Measurements from ENCODE around the gene GLIS2.
"Not testable (repeated sequence)": the region's sequence is repeated elsewhere in the genome, so short reads cannot be mapped to it uniquely, and the experiment has no call there.

The GLIS2 gene

DNA sequence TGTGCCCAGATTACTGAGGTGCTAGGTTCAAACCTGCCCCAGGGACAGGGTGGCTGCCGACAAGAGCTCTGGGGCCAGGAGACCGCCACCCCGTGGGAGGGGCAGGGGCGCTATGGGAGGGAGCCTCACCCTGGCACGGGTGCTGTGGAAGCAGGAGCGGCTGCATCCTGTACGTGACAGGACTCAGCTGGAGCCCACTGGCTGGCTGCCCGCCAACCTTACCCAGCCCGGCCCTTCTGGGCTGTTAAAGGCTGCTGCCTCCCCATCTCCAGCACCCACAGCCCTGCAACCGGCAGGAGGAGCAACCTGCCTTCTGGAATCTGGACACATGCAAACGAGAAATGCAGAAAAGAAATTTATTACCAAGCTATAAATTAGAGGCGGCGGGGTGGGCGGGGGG, 24.0 kb downstream of the GLIS2 start:
- TF ChIP-seq, protein P1, sequence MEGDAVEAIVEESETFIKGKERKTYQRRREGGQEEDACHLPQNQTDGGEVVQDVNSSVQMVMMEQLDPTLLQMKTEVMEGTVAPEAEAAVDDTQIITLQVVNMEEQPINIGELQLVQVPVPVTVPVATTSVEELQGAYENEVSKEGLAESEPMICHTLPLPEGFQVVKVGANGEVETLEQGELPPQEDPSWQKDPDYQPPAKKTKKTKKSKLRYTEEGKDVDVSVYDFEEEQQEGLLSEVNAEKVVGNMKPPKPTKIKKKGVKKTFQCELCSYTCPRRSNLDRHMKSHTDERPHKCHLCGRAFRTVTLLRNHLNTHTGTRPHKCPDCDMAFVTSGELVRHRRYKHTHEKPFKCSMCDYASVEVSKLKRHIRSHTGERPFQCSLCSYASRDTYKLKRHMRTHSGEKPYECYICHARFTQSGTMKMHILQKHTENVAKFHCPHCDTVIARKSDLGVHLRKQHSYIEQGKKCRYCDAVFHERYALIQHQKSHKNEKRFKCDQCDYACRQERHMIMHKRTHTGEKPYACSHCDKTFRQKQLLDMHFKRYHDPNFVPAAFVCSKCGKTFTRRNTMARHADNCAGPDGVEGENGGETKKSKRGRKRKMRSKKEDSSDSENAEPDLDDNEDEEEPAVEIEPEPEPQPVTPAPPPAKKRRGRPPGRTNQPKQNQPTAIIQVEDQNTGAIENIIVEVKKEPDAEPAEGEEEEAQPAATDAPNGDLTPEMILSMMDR (IDR thresholded peaks at IDR 0.05), result no peak
- Histone ChIP-seq H3K4me3 (no peak overlapping the region), H3K27ac (peak overlapping the region in 1 of 2 donors; percentile 16), H3K36me3 (peaks cover 22 to 67% (median 54%) of the 10 kb centered on the region in 3 donors), H3K4me1 (peaks cover 0 to 10% (median 4%) of the 10 kb centered on the region in 4 donors), H3K27me3 (no peaks in the 10 kb centered on the region), H3K9me3 (no peaks in the 10 kb centered on the region)
- no peak for DNase-seq
- intact Hi-C loops (cut with DNase I; ENCODE audit: low total_unique reads), result no loop called here

- TF ChIP-seq, protein P1 (IDR thresholded peaks at IDR 0.05), result no peak
- intact Hi-C loops (cut with DNase I; ENCODE audit: low total_unique reads), result no loop called here
- peak overlapping the region in 1 of 2 donors; percentile 16 for H3K27ac ChIP-seq
- DNase-seq, result no peak
- no peaks in the 10 kb centered on the region for H3K9me3 ChIP-seq
- H3K4me3 ChIP-seq, result no peak overlapping the region
- peaks cover 17 to 62% (median 49%) of the 10 kb centered on the region in 3 donors for H3K36me3 ChIP-seq
- no peaks in the 10 kb centered on the region for H3K27me3 ChIP-seq
- peaks cover 0 to 10% (median 4%) of the 10 kb centered on the region in 4 donors for H3K4me1 ChIP-seq
Observed at GRCh38 chr16:4340443-4340842, 24.6 kb downstream of the GLIS2 start.

DNA sequence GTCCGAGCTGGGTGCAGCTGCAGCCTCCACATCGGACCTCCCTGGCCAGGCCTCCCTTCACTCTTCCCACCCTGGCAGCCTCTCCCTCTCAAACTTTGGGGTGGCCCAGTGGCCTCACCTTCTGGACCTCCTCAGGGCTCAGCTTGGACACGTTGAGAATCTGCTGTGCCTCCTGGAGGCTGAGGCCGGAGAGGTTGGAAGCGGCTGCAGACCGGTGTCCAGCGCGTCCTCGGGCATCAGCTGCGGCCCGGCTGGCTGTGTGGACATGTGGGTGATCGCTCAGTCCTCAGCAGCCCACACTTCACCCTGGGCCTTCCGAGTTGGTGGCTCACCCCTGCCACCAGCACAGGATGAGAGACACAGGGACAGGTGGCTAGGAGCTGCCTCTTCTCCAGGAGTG, 25.4 kb downstream of the GLIS2 start:
- Histone ChIP-seq H3K4me3 (no peak overlapping the region), H3K27me3 (no peaks in the 10 kb centered on the region), H3K9me3 (no peaks in the 10 kb centered on the region), H3K27ac (no peak overlapping the region), H3K4me1 (peaks cover 0 to 10% (median 4%) of the 10 kb centered on the region in 4 donors), H3K36me3 (peaks cover 10 to 54% (median 41%) of the 10 kb centered on the region in 3 donors)
- intact Hi-C loops (cut with DNase I; ENCODE audit: low total_unique reads), result no loop called here
- no peak for DNase-seq
- TF ChIP-seq, protein P1 (IDR thresholded peaks at IDR 0.05), result no peak

GRCh38 chr16:4342866-4343744, 27.2 kb downstream of the GLIS2 start:
- Histone ChIP-seq H3K9me3 (no peaks in the 10 kb centered on the region), H3K27me3 (no peaks in the 10 kb centered on the region), H3K4me1 (peaks cover 0 to 23% (median 10%) of the 10 kb centered on the region in 4 donors), H3K27ac (no peak overlapping the region), H3K36me3 (peaks cover 0 to 40% (median 24%) of the 10 kb centered on the region in 3 donors), H3K4me3 (no peak overlapping the region)
- intact Hi-C loops (cut with DNase I; ENCODE audit: low total_unique reads), result no loop called here
- no peak for DNase-seq
- TF ChIP-seq, protein P1 (IDR thresholded peaks at IDR 0.05), result no peak

- H3K9me3 ChIP-seq; intact Hi-C loops (cut with DNase I; ENCODE audit: low total_unique reads); H3K27ac ChIP-seq; DNase-seq; H3K4me3 ChIP-seq; H3K27me3 ChIP-seq: not testable (repeated sequence)
- Histone ChIP-seq H3K4me1 (peaks cover 0 to 29% (median 15%) of the 10 kb centered on the region in 4 donors), H3K36me3 (peaks cover 0 to 31% (median 13%) of the 10 kb centered on the region in 3 donors)
Observed at GRCh38 chr16:4344300-4344982, 28.6 kb downstream of the GLIS2 start.

Measured in tibial artery (tissue), 4 donors.